ENCODE measurements around the gene KBTBD8.

The KBTBD8 gene

DNA sequence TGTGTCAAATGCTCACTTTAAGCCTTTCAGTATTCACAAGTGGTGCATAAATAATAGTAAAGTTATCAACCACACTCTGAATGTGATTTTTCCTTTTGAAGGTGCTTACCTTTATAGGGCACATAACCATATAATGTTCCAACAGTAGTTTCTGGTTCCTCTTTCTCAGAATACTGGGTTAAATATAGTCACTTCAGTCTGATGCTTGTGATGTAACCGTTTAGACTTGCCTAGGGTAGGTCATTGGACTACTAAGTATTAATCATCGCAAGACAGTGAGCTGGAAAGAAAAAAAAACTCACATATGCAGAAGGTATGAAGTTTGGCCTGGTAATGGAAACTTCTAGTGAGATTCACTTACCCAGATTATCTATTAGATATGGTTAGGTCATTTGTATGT, 1.9 kb downstream of the KBTBD8 start:
- no peak for DNase-seq

DNA sequence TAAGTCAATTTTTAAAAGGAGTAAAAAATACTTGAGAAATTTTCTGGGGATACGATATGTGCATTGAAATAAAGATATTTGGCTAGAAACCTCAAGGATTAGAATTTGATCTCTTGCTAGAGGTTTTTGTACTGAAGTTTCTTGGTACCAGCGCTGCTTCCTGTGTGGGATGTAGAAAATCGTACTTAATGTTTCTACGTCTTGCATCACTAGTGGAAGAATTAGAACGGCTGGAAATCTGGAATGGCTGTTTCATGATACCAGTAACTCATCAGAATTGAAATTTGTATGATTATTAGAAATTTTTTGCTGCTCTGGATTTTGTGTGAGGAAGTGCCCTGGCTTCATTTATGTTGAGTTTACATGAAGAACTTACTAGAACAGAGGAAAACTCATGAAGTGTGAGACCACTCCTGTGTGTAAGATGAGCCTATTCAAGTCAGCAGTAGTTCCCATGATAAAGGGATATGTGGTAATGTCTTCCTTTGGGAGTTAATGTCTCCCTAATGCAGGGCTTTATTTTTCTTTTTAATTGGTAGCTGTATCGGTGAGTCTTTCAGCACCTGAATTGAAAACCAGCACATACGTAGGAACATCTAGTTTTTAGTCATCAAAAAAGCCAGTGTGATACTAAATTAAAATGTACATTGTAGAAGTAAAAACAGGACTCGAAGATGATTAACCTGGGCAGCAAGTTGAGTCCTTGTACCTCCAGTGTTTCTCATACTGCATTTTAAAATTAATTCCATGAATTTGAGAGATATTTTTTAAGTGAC, 3.2 kb downstream of the KBTBD8 start:
- DNase-seq = no peak

DNA sequence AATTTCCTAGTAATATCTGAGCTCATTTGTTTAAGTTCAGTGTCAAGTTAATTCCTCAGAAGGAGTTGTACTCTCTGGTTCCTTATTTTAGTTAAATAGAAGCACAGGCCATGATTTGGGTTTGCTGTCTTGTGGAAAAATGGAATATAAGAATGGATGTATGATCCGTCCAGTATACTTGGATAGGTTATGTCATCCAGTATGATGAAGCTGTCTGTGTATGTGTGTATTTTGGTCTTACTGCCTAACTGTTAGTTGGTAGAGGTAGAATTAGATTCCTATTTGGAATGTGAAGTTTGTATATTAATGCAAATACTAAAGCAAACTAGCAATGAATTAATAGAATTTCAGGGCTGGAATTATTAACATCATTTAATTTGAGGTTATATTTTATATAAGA, 7.9 kb downstream of the KBTBD8 start:
- DNase-seq = no peak

DNA sequence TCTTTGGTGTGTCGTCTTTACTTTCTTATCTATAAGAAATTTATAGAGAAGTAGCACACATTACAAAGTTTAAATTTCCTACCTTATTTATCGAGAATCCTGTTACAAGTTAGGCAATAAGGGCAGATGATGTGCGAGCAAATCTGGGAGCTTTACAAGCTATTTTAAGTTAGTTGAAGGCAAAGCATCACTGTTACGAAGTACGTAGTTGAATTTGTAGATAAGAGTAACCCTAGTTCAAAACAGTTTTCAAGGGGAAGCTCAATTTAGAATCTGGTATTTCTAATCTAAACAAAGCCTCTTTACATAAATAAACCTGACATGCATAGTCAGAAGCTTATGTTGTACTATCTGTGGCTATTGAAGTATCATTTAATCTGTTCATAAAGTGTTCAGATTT, 8.4 kb downstream of the KBTBD8 start:
- no peak for DNase-seq

DNA sequence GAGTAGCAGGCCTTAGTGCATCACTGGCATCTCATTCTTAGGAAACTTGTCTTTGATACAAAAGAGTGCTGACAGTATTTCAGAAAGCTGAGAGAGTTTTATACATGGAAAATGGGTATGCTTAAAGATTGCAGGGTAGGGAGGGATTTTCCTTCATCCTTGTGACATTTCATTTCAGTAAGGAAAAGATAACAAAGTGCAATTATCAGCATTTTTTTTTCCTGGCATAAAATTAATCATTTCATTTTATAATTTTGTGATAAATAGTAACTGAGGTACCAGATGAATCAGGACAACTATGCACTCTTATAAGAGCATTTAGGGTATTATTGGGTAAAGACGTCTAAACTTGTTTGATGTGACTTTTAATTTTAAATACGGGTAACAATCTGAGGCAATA, 10.3 kb downstream of the KBTBD8 start:
- DNase-seq = no peak

DNA sequence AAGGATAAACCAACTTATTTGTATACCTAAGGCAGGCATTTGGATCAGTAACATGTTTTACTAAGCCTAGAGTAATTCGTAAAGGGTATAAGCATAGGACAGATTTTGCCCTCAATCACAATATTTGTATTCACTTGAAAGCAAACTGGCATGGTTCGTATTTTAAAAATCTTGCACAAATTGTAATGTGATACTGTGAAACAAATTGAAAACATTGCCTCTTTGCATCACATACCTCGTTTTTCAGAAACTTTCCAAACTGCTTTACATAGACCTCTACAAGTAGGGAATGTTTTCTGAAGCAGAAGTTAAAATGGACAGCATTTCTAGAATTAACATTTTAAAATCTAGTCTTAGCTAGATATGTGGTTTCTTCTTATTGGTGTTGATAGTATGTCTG, 11.6 kb downstream of the KBTBD8 start:
- DNase-seq = no peak

DNA sequence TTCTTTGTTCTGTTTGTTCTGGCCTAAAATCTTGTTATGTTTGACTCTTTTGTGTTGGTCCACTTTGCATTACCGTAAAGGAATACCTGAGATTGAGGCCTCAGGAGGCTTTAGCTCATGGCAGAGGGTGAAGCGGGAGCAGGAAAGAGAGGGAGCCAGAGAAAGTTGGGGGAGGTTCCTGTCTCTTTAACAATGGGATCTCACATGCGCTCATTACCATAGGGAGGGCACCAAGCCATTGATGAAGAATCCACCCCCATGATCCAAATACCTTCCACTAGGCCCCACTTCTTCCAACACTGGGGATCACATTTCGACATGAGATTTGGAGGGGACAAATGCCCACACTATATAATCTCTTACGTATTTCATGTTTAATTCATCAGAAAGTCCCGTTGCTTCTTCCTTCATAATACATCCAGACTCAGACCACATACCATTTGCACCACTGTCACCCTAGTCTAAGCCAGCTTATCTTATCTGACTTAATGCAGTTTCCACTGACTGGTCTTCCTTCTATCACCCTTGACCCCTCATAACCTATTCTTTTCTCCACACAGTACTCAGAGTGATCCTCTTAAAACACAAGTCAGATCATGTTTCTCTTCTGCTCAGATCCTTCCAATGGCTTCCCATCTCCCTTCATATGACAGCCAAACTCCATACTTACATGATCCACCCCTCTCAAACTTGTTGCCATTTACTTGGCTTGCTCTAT, 13.5 kb downstream of the KBTBD8 start:
- DNase-seq = no peak

DNA sequence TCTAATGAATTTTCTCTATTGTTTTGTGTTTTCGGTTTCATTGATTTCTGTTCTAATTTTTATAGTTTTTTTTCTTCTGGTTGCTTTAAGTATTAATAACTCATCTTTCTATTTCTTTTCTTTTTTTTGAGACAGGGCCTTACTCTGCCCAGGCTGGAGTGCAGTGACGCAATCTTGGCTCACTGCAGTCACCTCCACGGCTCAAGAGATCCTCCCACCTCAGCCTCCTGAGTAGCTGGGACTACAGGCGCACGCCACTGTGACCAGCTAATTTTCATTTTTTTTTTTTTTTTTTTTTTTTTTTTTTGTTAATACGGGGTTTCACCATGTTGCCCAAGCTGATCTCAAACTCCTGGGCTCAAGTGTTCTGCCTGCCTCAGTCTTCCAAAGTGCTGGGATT, 14.5 kb downstream of the KBTBD8 start:
- DNase-seq = no peak

GRCh38 chr3:67015702-67016484, 17.8 kb downstream of the KBTBD8 start:
- DNase-seq = no peak

GRCh38 chr3:67016522-67017080, 18.5 kb downstream of the KBTBD8 start:
- DNase-seq = no peak

GRCh38 chr3:67017211-67017610, 19.1 kb downstream of the KBTBD8 start:
- no peak for DNase-seq

GRCh38 chr3:67018105-67018788, 20.1 kb downstream of the KBTBD8 start:
- DNase-seq = no peak

DNA sequence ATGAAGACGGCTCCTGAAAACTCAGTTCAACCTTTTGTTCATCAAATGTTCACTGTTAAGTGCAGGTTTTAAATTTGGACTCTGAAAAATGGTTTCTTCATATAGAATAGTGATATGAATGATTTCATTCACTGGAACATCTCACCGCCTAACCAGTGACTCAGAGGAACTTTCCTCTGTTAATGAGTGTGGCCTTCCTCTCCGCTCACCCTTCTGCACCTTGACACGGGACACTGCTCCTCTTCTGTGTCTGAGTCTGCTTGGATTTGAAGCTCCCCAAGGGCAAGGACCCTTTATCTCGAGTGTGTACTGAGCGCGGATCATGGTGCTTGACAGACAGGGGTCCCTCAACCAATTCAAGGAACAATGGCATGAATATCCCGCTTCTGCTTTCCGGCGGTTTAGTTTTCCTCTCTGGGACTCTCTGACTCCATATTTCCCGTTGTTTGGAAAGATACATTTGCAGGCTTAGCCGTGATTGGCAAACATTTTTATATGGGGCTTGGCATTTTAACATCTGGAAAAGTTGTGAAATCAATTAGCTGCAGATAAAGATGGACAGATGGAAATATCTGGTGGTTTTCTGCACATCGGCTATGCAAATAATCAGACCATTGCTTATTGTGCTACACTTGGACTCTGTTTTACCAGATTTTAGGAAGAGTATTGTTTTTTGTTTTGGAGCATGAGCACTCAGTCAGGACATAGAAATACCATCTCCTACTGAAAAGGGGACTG, 20.9 kb downstream of the KBTBD8 start:
- no peak for DNase-seq

- no peak for DNase-seq
Observed at GRCh38 chr3:67028001-67028784, 30.1 kb downstream of the KBTBD8 start.

- no peak for DNase-seq
Observed at GRCh38 chr3:67030785-67031740, 33.0 kb downstream of the KBTBD8 start.

DNA sequence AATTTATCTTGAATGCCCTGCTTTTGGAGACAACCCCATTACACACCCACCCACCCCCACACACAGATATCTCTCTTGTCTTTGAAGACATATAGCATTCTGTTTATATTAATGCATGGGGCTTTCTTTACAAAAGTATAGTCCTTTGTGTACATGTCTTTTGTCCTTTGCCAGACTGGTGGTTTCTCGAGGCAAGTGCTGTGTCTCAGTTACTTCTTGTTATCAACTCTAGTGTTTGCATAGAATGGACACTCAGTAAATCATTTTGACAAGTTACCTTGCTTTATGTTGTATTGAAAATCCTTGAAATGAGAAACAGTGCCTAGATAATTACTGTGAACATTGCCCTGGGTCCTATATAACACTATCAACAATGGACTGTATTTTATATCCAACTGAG, 33.9 kb downstream of the KBTBD8 start:
- no peak for DNase-seq

DNA sequence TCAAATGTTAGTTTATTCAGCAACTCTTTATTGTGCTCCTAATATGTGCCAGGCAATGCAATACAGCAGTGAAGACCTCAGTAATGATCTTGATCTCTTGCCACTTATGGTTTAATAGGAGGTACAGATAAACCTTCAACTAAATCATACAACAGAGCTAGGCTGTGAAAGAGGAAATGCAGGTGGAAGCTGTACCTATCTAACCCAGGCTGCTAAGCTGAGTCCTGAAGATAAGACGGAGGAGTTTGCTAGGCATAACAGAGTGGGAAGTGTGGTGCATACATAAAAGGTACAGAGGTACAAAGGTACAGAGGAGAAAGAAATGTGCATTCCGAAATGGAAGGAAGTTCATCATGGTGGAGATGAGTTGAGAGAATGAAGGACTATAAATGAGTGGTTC, 35.0 kb downstream of the KBTBD8 start:
- no peak for DNase-seq

DNA sequence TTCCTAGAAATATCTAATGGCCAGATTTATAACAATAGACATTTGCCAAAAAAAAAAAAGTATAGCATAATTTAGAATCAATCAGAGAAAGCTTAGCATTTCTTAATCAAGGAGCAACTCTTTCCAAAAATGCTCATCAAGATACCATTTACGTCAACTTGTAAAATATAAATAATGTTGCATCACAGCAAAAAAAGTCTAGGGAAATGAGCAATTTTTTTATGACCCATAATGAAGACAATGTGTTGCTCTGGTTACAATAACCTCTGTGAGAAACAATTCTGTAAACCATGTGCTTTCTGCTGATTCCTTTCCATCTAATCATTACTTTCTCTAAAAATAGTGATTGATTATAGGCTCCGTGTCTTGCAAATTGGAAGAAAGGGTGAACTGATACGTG, 36.3 kb downstream of the KBTBD8 start:
- DNase-seq = no peak

- DNase-seq = no peak
Observed at GRCh38 chr3:67037615-67038014, 39.5 kb downstream of the KBTBD8 start.

DNA sequence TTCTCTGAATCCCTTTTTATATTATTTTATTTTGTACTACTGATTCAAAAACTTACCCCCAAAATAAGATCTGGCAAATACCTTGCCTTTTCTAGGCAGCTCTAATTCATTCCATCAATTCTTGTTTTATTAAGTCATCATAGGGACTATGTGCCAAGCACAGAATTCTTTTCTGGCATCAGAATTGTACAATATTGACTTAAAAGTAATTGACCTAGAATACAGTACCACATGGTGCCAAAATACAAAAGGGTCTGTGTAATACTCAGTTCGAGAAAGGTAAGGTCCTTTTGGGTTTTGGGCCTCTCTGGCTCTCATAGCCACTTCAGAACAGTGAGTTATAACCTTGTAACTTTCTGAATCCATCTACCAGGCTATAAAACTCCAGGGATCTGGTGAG, 46.2 kb downstream of the KBTBD8 start:
- DNase-seq = no peak
